Measurements from ENCODE around the gene TPRX2. TPM values are rescaled to one million over a fixed set of nuclear protein-coding genes. Genes with fewer than 3 reads are reported as not detected.
"Not testable (repeated sequence)": the region's sequence is repeated elsewhere in the genome, so short reads cannot be mapped to it uniquely, and the experiment has no call there.

Gene TPRX2
- total RNA-seq, 1 experiment from 2014 or later: not detected

- DNase-seq (ENCODE audit: low read depth): no peak
These were observed 2.6 kb downstream of the TPRX2 start for GRCh38 chr19:47861630-47862029.

- peak; percentile 88 for DNase-seq (ENCODE audit: low read depth)
These were observed 4.5 kb downstream of the TPRX2 start for GRCh38 chr19:47863514-47863936.

GRCh38 chr19:47865166-47865565 lies 6.1 kb downstream of the TPRX2 start:
- no peak for DNase-seq (ENCODE audit: low read depth)

GRCh38 chr19:47878906-47879305 lies 19.9 kb downstream of the TPRX2 start:
- DNase-seq (ENCODE audit: low read depth): peak; percentile 64

GRCh38 chr19:47879385-47879784 lies 20.4 kb downstream of the TPRX2 start:
- peak; percentile 40 for DNase-seq (ENCODE audit: low read depth)

GRCh38 chr19:47881757-47882156 lies 22.7 kb downstream of the TPRX2 start:
- DNase-seq (ENCODE audit: low read depth): no peak

- DNase-seq (ENCODE audit: low read depth): no peak
These were observed 23.9 kb downstream of the TPRX2 start for GRCh38 chr19:47882890-47883289.

- DNase-seq (ENCODE audit: low read depth): no peak
These were observed 26.0 kb downstream of the TPRX2 start for GRCh38 chr19:47885067-47885463.

GRCh38 chr19:47886010-47886559 lies 27.1 kb downstream of the TPRX2 start, which contains the start of gene SULT2A1:
SULT2A1 (minus strand) TSS chr19:47886315; CDS start chr19:47886257, 58 bp downstream.
- DNase-seq (ENCODE audit: low read depth): no peak

- no peak for DNase-seq (ENCODE audit: low read depth)
These were observed 32.0 kb downstream of the TPRX2 start for GRCh38 chr19:47890865-47891621.

- no peak for DNase-seq (ENCODE audit: low read depth)
These were observed 32.5 kb downstream of the TPRX2 start for GRCh38 chr19:47891622-47891922.

GRCh38 chr19:47891923-47892666 lies 33.1 kb downstream of the TPRX2 start:
- no peak for DNase-seq (ENCODE audit: low read depth)

- no peak for DNase-seq (ENCODE audit: low read depth)
These were observed 36.2 kb downstream of the TPRX2 start for GRCh38 chr19:47895165-47895782.

- no peak for DNase-seq (ENCODE audit: low read depth)
These were observed 37.0 kb downstream of the TPRX2 start for GRCh38 chr19:47896019-47896418.

GRCh38 chr19:47896773-47897172 lies 37.7 kb downstream of the TPRX2 start:
- no peak for DNase-seq (ENCODE audit: low read depth)

GRCh38 chr19:47897861-47898260 lies 38.8 kb downstream of the TPRX2 start:
- no peak for DNase-seq (ENCODE audit: low read depth)

- DNase-seq (ENCODE audit: low read depth): no peak
These were observed 40.3 kb downstream of the TPRX2 start for GRCh38 chr19:47899335-47899734.

- no peak for DNase-seq (ENCODE audit: low read depth)
These were observed 42.3 kb downstream of the TPRX2 start for GRCh38 chr19:47901370-47901769.

GRCh38 chr19:47909350-47909749 lies 50.3 kb downstream of the TPRX2 start:
- DNase-seq (ENCODE audit: low read depth): not testable (repeated sequence)

GRCh38 chr19:47910191-47910590 lies 51.2 kb downstream of the TPRX2 start:
- DNase-seq (ENCODE audit: low read depth): not testable (repeated sequence)

All from Daoy (cell line).